Osteoblast (primary cell): ENCODE data around the gene AQP12A. TPM values are rescaled to one million over a fixed set of nuclear protein-coding genes. Genes with fewer than 3 reads are reported as not detected.

Experiments
- DNase-seq: peaks from one replicate; pipeline ENCODE4 v3.0.0; 2011; ENCODE audit warnings: low spot score, mixed read lengths; ENCODE audit not compliant: insufficient read length; ENCODE audit errors: missing footprints
- H2AFZ ChIP-seq: 2 replicates; pipeline ENCODE4 v1.6.0; 2011; ENCODE audit warnings: mild to moderate bottlenecking, low read length
- H3K27ac ChIP-seq: 2 replicates; pipeline ENCODE4 v1.5.1; 2011; ENCODE audit warnings: mild to moderate bottlenecking, low read depth, low read length, moderate library complexity
- H3K27me3 ChIP-seq: 2 replicates; pipeline ENCODE4 v1.6.0; 2012; ENCODE audit warnings: mild to moderate bottlenecking, control low read depth, inconsistent platforms, low read length, moderate library complexity; ENCODE audit not compliant: insufficient read depth
- H3K36me3 ChIP-seq: 2 replicates; pipeline ENCODE4 v1.5.1; 2011; ENCODE audit warnings: mild to moderate bottlenecking, low read length, control low read depth, moderate library complexity; ENCODE audit not compliant: insufficient read depth
- H3K4me1 ChIP-seq: 2 replicates; pipeline ENCODE4 v1.5.1; 2011; ENCODE audit warnings: mild to moderate bottlenecking, low read length, control low read depth, moderate library complexity; ENCODE audit not compliant: insufficient read depth
- H3K4me2 ChIP-seq: 2 replicates; pipeline ENCODE4 v1.6.0; 2011; ENCODE audit warnings: mild to moderate bottlenecking, low read length; ENCODE audit not compliant: insufficient read depth
- H3K4me3 ChIP-seq: fragments of 200-600 bp; sonication (generic); 3 replicates; pipeline ENCODE4 v1.5.1; 2012; ENCODE audit warnings: mild to moderate bottlenecking, low read length, inconsistent platforms; ENCODE audit not compliant: insufficient read depth
- H3K79me2 ChIP-seq: 2 replicates; pipeline ENCODE4 v1.6.0; 2012; ENCODE audit warnings: mild to moderate bottlenecking, low read length, control low read depth, inconsistent platforms; ENCODE audit not compliant: insufficient read depth
- H3K9me3 ChIP-seq: 2 replicates; pipeline ENCODE4 v1.5.1; 2011; ENCODE audit warnings: low read depth, low read length, control low read depth
- H4K20me1 ChIP-seq: 2 replicates; pipeline ENCODE4 v1.6.0; 2012; ENCODE audit warnings: mild to moderate bottlenecking, low read length, control low read depth; ENCODE audit not compliant: insufficient read depth
- CTCF ChIP-seq: IDR thresholded peaks from 2 replicates; pipeline ENCODE4 v1.5.1; 2011; ENCODE audit warnings: mild to moderate bottlenecking, low read depth, low read length, moderate library complexity; ENCODE audit errors: extremely low read depth
- total RNA-seq: library from RNA; depleted of rRNA; stranded (reverse); fragments of >200 nt; gene quantifications from 2 replicates; pipeline ENCODE4 v1.2.3, GENCODE V29; 2012

AQP12A gene
- total RNA-seq, 1 donor: not detected

- H3K27me3 ChIP-seq: peaks cover 30% of the 10 kb centered on the region
- no peak overlapping the region for H3K4me3 ChIP-seq
- H3K9me3 ChIP-seq: peaks cover 3% of the 10 kb centered on the region
- peak; percentile 19 for TF ChIP-seq CTCF
- H3K79me2 ChIP-seq: no peaks in the 10 kb centered on the region
- DNase-seq: peak; percentile 27
- no peaks in the 10 kb centered on the region for H4K20me1 ChIP-seq
- H3K36me3 ChIP-seq: no peaks in the 10 kb centered on the region
- H3K27ac ChIP-seq: no peak overlapping the region
- H3K4me1 ChIP-seq: no peaks in the 10 kb centered on the region
- no peak overlapping the region for H2AFZ ChIP-seq
- no peak overlapping the region for H3K4me2 ChIP-seq
Measured at GRCh38 chr2:240663546-240664190, 28.0 kb upstream of the AQP12A start.

- H3K4me2 ChIP-seq: no peak overlapping the region
- H3K4me1 ChIP-seq: no peaks in the 10 kb centered on the region
- DNase-seq: no peak
- TF ChIP-seq CTCF: no peak
- no peak overlapping the region for H3K4me3 ChIP-seq
- no peak overlapping the region for H2AFZ ChIP-seq
- no peaks in the 10 kb centered on the region for H3K79me2 ChIP-seq
- H4K20me1 ChIP-seq: no peaks in the 10 kb centered on the region
- peaks cover 3% of the 10 kb centered on the region for H3K9me3 ChIP-seq
- H3K36me3 ChIP-seq: no peaks in the 10 kb centered on the region
- H3K27ac ChIP-seq: no peak overlapping the region
- H3K27me3 ChIP-seq: peaks cover 25% of the 10 kb centered on the region
Measured at GRCh38 chr2:240664622-240665021, 27.0 kb upstream of the AQP12A start.

- H3K4me1 ChIP-seq: no peaks in the 10 kb centered on the region
- H3K27ac ChIP-seq: no peak overlapping the region
- no peak overlapping the region for H3K4me3 ChIP-seq
- H3K79me2 ChIP-seq: no peaks in the 10 kb centered on the region
- H2AFZ ChIP-seq: no peak overlapping the region
- no peak for DNase-seq
- no peak overlapping the region for H3K4me2 ChIP-seq
- H3K27me3 ChIP-seq: peaks cover 40% of the 10 kb centered on the region
- H4K20me1 ChIP-seq: no peaks in the 10 kb centered on the region
- H3K9me3 ChIP-seq: no peaks in the 10 kb centered on the region
- H3K36me3 ChIP-seq: no peaks in the 10 kb centered on the region
- TF ChIP-seq CTCF: no peak
Measured at GRCh38 chr2:240670402-240670801, 21.3 kb upstream of the AQP12A start.

- no peak overlapping the region for H3K4me2 ChIP-seq
- H3K9me3 ChIP-seq: no peaks in the 10 kb centered on the region
- peaks cover 40% of the 10 kb centered on the region for H3K27me3 ChIP-seq
- no peak overlapping the region for H3K27ac ChIP-seq
- H2AFZ ChIP-seq: no peak overlapping the region
- no peaks in the 10 kb centered on the region for H3K36me3 ChIP-seq
- H3K4me1 ChIP-seq: no peaks in the 10 kb centered on the region
- H3K4me3 ChIP-seq: no peak overlapping the region
- DNase-seq: peak; percentile 21
- TF ChIP-seq CTCF: no peak
- H4K20me1 ChIP-seq: no peaks in the 10 kb centered on the region
- no peaks in the 10 kb centered on the region for H3K79me2 ChIP-seq
Measured at GRCh38 chr2:240670950-240671349, 20.7 kb upstream of the AQP12A start.
